NCI-H146 treated with DMSO at 0.1 percent for 48 hours (cell line): ENCODE data around the gene DUSP6.
"Not testable (repeated sequence)": the region's sequence is repeated elsewhere in the genome, so short reads cannot be mapped to it uniquely, and the experiment has no call there.

ENCODE experiments used
- DNase-seq: peaks from one replicate; lab custom pipeline; 2025; ENCODE audit not compliant: unreplicated experiment; lab: John Stamatoyannopoulos, UW

DUSP6 gene

GRCh38 chr12:89353188-89353822 is 1.0 kb upstream of the DUSP6 start:
- peak; percentile 85 for DNase-seq

DNA sequence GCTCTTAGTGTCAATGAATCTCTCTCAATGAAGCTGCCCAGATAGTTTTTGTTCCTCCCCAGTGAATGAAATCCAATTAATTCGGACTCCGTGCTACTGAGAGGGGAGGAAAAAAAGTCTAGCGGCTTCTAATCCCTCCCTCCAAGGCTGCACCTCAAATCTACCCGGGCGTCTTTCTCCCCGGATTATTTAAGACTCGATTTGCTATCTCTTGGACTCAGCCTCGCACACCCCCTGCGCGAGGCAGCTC is 134 bp downstream of the DUSP6 start:
- no peak for DNase-seq

GRCh38 chr12:89351489-89352241 is 636 bp downstream of the DUSP6 start:
- peak; percentile 50 for DNase-seq

- peak; percentile 14 for DNase-seq
Observed at GRCh38 chr12:89350630-89351488, 1.4 kb downstream of the DUSP6 start.

DNA sequence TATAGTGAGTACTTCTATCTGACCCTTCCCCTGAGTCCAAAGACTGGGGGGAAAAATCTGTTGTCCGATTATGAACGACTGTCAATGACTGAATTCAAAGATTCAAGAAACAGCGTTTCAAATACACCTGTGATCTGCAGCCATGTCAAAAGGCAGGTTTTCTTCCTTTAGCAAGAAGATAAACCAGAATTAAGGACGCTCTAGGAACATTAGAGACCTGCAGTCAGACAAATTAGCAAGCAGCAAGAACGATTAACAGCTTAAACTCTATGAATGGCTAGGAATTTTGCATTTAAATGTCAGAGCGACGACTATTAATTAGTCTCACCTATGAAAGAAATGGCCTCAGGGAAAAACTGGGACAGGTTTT is 2.1 kb downstream of the DUSP6 start:
- no peak for DNase-seq

GRCh38 chr12:89349814-89350213 is 2.5 kb downstream of the DUSP6 start:
- DNase-seq: peak; percentile 46

GRCh38 chr12:89348894-89349699 is 3.2 kb downstream of the DUSP6 start:
- no peak for DNase-seq

GRCh38 chr12:89347325-89347829 is 4.9 kb downstream of the DUSP6 start:
- no peak for DNase-seq

GRCh38 chr12:89346741-89347324 is 5.5 kb downstream of the DUSP6 start:
- DNase-seq: no peak

- DNase-seq: peak; percentile 95
Observed at GRCh38 chr12:89345830-89346740, 6.2 kb downstream of the DUSP6 start.

DNA sequence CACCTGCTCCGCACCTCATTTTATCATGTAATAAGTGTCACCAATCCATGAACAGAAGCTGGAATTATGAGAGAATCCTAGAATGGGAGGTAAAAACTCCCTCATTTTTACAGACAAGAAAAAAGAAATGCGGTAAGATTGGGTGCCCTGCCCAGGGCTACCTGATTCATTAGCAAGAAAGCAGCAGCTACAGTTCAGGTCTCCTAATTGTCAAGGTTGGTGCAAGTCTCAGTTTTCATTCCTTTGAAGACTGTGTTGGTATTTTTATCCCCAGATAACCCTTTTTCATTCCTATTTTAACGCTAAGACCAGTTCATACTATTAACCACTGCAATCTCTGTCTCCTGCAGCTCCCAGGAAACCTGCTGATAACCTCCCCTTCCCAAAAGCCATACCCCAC is 6.9 kb downstream of the DUSP6 start:
- no peak for DNase-seq

DNA sequence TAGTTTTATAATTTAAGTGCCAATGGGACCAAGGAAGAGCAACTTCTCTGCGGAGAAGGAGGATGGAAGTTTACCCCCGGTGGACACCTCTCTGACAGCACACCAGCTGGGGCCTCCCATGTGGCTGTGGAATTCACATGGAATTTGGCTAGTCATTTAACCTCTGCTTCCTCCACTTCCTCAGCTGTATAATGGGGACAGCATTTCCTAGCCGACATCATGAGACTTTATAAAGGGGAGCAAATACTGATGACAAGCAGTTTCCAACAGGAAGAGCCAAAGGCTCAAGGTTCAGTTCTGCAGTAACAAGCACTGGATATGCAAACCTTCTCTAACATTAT is 7.5 kb downstream of the DUSP6 start:
- DNase-seq: no peak

- DNase-seq: no peak
Observed at GRCh38 chr12:89344043-89344861, 8.0 kb downstream of the DUSP6 start.

DNA sequence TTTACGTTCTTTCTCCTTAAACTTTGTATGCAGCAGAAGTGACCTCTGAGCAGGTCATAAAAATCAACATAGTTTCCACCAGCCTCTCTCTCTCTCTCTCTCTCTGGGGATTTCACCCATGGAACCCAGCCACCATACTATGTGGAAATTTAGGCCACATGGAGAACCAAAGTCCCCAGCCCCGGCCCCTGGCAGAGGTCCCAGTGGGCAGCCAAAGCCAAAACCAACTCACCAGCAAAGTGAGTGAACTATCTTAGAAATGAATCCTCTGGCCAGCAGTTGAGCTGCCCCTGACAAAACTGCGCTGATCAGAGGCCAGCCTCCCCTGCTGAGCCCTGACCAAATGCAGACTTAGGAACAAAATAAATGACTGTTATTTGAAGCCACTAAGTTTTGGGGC is 9.2 kb downstream of the DUSP6 start:
- DNase-seq: no peak

DNA sequence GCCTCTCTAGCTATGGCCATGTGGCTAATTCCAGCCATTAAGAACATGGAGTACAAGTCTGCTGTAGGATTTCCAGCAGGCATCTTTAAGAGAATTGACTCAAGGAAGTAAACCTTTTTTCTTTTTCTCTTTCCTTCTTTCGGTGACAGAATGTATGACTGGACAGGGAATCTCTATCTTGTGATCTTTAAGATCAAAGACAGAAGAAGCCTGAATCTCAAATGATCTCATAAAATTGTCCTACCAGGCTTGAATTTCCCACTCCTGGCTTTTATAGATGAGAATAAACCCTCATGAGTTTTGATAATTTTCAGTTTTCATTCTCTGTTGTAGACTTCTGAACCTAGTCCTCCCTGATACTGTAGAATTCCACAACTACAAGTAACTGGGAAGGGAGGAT is 11.4 kb downstream of the DUSP6 start:
- no peak for DNase-seq

DNA sequence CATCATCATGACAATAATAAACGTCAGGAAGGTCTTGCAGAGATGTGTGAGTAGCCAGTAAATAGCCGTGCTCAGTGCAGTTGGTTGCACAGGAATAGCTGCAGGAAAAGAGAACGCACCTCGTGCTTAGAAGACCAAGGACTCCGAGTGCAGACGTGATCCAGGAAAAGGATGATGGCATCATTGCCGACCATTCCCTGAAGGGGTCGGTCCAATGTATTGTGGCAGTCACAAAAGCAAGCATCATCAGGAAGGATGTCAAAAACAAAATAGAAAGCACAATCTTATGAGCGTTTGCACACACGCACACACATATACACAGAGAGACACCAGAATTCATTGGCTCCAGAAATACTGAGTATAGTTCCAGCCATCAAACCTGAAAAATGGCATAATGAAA is 12.8 kb downstream of the DUSP6 start:
- no peak for DNase-seq

DNA sequence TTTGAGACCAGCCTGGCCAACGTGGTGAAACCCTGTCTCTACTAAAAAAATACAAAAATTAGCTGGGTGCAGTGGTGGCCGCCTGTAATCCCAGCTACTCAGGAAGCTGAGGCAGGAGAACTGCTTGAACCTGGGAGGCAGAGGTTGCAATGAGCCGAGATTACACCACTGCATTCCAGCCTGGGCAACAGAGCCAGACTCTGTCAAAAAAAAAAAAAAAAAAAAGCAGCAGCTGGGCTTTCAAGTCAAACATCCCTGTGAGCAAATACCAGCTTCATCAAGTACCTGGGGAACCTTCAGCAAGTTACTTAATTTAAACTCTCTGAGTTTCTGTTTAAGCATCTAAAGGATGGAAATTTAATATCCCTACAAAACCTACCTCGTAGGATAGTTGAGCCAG is 15.2 kb downstream of the DUSP6 start:
- not testable (repeated sequence) for DNase-seq

DNA sequence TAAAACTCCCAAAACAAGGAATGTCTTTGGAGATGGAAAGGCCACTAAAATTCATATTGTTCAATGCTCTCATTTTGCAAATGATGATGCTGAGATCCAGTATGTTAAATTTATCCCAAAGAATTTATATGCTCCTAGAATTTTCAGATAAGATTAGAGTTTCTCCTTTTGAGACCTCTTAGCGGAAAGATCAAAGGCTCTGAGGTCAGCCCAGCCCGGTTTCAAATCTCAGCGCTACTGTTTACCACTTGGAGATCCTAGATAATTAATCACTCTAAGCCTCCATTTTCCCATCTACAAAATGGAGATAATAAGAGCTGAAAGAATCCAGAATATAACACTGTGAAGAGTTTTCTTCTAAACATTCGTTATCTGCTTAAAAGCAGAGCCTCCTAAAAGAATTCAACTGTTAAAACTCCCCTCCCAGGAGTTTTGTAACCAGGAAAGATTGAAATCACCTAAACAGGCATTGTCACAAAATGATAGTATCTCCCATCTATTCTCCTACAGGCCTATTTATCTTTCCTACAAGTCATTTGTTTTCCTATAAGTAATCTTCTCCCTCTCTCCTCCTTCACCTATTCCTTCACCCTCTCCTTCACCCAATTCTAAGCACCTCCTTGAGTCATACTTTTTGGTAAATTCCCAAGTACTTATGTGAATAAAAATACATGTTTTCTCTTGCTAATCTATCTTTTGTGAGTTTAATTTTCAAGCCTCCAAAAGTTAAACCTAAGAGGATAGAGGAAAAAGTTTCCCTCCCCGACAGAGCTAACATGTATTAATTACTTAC is 16.7 kb downstream of the DUSP6 start:
- DNase-seq: no peak
